GM21723 (cell line): ENCODE measurements around the gene PNO1.
"Not testable (repeated sequence)": the region's sequence is repeated elsewhere in the genome, so short reads cannot be mapped to it uniquely, and the experiment has no call there.

ENCODE experiments used
- ATAC-seq: cut with Tn5 transposase; IDR thresholded peaks from one replicate; pipeline ENCODE4 v1.9.1; 2021; ENCODE audit warnings: mild to moderate bottlenecking, moderate library complexity; ENCODE audit not compliant: unreplicated experiment

PNO1 gene

DNA sequence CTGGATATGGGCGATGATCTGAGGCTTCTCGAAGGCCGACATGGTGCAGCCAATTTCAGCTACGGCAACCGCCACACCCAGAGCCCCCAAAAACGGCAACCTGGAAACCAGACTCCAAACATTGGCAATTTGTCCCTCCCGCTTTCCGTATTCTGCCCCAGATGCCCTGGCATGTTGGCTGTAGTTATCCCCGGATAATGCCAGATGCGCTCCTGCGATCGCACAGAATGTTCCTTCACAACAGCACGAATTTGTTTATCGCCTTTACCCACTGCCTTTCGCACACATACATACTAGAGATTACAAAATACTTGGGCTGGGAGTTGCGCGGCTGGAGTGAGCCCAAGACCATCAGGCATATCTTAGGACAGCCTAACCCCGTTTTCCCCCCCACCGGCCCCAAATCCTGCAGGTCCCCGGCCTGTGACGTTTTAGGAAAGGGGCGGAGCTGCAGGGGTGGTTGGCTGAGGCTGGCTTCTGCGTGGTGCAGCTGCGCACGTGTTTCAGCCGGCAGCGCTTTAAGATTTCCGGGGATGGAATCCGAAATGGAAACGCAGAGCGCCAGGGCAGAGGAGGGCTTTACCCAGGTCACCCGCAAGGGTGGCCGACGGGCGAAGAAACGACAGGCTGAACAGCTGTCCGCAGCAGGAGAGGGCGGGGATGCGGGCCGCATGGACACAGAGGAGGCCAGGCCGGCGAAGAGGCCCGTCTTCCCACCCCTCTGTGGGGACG lies at the start of gene PNO1:
Gene PNO1, plus strand, starts transcription at position 487 of the 732 bp plus-strand sequence. Its CDS starts 47 bp downstream, at position 534.
- ATAC-seq: peak; percentile 88

GRCh38 chr2:68108120-68108519 lies 49.6 kb upstream of the PNO1 start:
- ATAC-seq: no peak

DNA sequence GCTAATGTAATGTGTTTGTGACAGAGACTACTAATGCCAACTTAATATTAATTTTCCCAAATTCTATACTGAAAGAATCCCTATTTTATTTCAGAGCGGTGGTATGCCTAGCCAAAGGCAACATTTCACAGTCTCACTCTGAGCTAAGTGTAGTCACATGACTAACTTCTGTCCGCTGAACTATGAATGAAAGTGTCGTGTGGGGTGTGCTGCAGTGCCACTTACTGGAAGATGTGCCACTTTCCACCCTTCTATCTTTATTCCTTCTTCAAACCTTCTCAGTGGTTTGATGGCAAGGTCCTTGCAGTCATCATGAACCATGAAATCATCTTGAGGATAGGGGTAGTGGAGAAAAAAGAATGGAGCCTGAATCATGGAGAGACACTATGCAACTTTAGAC lies 47.6 kb upstream of the PNO1 start:
- ATAC-seq: no peak

- ATAC-seq: no peak
Observed at GRCh38 chr2:68115965-68116364, 41.7 kb upstream of the PNO1 start.

GRCh38 chr2:68117922-68118321 lies 39.8 kb upstream of the PNO1 start:
- not testable (repeated sequence) for ATAC-seq

- no peak for ATAC-seq
Observed at GRCh38 chr2:68118816-68119215, 38.9 kb upstream of the PNO1 start.

GRCh38 chr2:68119504-68119903 lies 38.2 kb upstream of the PNO1 start:
- ATAC-seq: no peak

DNA sequence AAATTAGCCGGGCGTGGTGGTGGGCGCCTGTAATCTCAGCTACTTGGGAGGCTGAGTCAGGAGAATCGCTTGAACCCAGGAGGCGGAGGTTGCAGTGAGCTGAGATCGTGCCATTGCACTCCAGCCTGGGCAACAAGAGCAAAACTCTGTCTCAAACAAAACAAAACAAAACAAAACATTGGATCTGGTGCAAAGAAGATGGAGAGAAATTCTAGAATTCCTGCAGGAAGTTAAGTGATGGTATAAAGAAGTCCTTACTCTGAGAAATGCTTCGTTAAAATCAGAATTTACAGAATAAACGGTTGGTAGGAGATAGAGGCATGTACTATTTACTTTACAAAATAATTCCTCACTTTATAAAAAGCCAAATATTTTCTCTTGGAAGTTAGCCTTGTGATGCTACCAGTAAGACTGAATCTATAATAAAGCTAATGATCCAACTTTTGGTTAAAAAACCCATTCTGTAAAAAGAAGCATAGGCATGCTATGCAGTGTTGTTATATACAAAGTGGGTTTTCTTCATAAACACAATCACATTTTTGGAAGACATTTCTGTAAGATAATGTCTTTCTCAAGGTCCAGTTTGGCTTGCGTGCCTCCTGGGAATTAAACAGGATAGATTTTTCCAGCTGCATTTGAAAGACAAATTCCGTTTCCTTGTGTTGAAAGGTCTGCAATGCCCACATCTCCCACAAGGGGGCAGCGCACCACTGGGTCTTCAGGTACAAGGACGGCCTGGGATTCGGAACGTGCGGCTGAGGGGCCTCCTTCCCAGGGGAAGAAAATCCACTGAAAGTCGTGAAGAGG lies 35.6 kb upstream of the PNO1 start:
- no peak for ATAC-seq

- no peak for ATAC-seq
Observed at GRCh38 chr2:68122680-68122964, 35.1 kb upstream of the PNO1 start.

- no peak for ATAC-seq
Observed at GRCh38 chr2:68124321-68124720, 33.4 kb upstream of the PNO1 start.

DNA sequence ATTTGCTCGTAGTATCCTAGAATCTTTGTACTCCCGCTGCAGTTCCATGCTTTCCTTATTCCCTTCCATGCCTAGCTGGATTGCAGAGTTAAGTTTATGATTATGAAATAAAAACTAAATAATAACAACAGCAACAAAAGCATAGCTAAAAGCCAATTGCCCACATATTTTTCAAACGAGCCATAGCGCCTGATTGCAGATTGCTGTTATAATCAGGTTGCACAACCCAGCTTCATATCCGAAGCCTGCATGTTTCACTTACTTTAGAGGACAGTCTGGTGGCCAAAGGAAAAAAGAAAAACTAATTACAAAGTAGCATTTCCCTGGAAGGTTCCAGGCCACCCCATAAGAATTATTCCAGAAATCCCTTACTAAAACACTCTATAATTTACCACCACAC lies 31.9 kb upstream of the PNO1 start:
- no peak for ATAC-seq

- no peak for ATAC-seq
Observed at GRCh38 chr2:68126561-68126960, 31.1 kb upstream of the PNO1 start.

GRCh38 chr2:68127358-68128242 lies 30.1 kb upstream of the PNO1 start:
- ATAC-seq: peak; percentile 93

DNA sequence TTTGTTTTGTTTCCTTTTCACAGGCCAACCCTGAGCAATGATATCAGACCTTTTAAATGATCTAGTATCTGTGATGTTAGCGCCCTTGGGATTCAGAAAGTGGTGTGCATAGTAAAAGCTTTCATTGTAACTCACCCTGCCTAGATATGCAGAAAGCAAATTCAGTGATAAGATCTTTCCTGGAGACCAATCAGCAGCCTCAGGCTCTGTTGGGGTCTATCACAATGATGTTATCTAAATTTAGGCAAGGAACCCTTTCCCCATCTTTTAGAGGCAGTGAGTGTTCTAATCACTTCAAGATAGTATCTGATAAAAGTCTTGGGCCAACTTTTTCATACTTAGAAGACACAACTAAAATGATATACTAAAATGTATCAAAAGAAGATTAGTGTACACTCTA lies 23.6 kb upstream of the PNO1 start:
- ATAC-seq: no peak

GRCh38 chr2:68134554-68134953 lies 23.1 kb upstream of the PNO1 start:
- ATAC-seq: no peak

DNA sequence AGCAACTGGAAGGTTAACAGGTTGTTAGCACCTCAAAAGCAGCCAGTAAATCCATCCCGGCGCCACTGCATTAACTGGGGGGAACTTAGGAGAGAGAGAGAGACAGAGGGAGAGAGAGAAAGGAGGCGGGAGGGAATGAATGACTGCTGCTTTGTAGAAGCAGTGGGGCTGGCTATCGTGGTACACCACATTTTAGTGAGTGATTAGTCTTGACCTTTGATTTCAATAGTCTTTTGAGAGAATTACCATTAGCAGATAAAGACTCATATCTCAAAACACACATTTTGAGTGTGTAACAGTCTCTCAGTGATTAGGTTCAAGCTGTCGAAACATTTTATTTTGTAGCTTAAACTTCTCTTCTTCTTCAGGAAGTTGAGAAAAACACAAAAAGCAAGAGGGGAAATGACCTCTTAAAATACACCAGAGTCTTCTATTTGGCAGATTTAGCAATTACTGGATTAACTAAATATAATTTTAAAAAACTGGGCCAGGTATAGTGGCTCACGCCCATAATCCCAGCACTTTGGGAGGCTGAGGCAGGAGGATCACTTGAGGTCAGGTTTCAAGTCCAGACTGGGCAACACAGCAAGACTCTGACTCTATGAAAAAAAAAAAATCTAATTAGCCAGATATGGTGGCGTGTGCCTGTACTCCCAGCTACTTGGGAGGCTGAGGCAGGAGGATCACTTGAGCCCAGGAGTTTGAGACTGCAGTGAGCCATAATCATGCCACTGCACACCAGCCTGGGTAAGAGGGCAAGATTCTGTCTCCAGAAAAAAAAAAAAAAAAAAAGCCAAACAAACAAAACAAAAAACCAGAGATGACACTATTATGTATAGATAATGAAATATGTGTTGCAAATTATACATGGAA lies 22.0 kb upstream of the PNO1 start:
- ATAC-seq: no peak

DNA sequence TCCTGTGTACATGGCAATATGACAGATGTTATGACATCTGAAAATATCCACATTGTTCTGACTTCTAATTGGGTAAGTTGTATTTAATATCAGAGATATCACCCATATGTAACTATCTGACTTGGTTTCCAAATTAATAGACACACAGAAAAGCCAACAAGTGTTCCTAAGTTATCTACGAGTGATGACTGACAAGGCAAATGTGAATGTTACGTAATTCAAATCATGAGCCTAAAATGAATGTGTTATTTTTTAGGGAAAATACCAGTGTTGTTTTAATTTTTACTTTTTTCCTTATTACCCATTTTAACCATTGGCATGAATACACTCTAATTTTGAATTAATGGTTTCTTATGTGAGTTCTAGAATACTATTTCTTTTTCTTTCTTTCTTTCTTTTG lies 15.8 kb upstream of the PNO1 start:
- ATAC-seq: no peak

DNA sequence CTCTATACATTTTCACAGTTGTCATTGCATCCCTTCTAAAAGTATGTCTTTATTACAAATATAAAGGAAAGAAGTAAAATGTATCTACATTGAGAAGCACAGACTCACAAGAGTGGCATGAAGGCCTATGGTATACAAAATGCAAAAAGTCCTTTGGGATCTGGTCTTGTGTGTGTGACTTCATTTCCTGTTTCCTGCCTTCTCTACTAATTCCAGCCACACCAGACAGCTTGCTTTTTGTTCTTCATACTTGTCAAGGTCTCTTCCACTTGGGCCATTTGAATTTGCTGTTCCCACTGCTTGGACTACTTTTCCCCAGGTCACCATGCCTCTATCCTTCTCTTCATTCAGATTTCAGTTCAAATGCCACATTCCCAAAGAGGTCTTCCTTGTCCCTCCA lies 6.7 kb upstream of the PNO1 start:
- no peak for ATAC-seq

DNA sequence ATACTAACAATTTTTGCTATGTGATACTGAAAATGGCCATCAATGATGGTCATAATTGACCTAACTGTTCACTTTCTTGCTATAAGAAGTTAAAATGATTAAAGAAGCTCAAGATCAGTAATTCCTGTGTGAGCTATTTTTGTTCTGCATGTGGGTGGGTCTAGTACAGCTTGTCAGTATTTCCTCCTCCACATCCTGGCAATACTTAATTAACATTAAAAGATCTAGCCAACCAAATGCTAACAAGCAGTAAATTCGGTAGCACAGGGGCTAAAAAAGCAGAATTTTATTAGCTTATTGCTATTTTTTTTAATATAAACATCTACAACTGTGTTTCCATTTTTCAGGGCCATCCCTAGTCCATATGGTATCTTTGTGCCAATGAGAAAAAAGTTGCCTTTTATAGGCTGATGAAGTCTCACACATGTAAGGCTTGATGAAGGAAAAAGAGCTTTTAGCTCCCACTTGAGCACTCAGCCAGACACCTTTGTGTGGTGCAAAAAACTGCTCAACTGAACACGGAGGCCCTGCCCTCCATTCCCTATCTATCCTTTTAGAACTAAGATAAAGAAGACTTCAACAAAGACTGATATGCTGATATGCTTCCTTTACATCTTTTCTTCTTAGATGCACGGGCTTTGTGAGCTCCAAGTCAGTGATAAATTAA lies 4.9 kb upstream of the PNO1 start:
- ATAC-seq: no peak

GRCh38 chr2:68155618-68156017 lies 2.1 kb upstream of the PNO1 start:
- ATAC-seq: no peak
